Smooth muscle cell (in vitro differentiated cells): ENCODE results near the gene JARID2. TPM values are rescaled to one million over a fixed set of nuclear protein-coding genes. Genes with fewer than 3 reads are reported as not detected.

Experiments used
- DNase-seq: peaks from one replicate; lab custom pipeline; 2025; ENCODE audit not compliant: unreplicated experiment; lab: John Stamatoyannopoulos, UW
- H2AFZ ChIP-seq: fragments of 200-600 bp; sonication (generic); 2 replicates; pipeline ENCODE4 v1.6.0; 2016; ENCODE audit warnings: antibody characterized with exemption, low read depth, mild to moderate bottlenecking
- H3F3A ChIP-seq: fragments of 200-600 bp; sonication (generic); 2 replicates; pipeline ENCODE4 v1.6.0; 2017; ENCODE audit warnings: antibody characterized with exemption, low read depth
- H3K27ac ChIP-seq: fragments of 200-600 bp; sonication (generic); 2 replicates; pipeline ENCODE4 v1.5.1; 2016; ENCODE audit warnings: low read depth, mild to moderate bottlenecking
- H3K27me3 ChIP-seq: fragments of 200-600 bp; sonication (generic); 2 replicates; pipeline ENCODE4 v1.6.1; 2016; ENCODE audit warnings: low read depth, mild to moderate bottlenecking
- H3K36me3 ChIP-seq: fragments of 200-600 bp; sonication (generic); 2 replicates; pipeline ENCODE4 v1.5.1; 2016; ENCODE audit warnings: low read depth
- H3K4me1 ChIP-seq: fragments of 200-600 bp; sonication (generic); 2 replicates; pipeline ENCODE4 v1.5.1; 2016; ENCODE audit warnings: low read depth
- H3K4me2 ChIP-seq: fragments of 200-600 bp; sonication (generic); 2 replicates; pipeline ENCODE4 v1.6.0; 2016; ENCODE audit warnings: mild to moderate bottlenecking
- H3K4me3 ChIP-seq: fragments of 200-600 bp; sonication (generic); 2 replicates; pipeline ENCODE4 v1.5.1; 2016; ENCODE audit warnings: mild to moderate bottlenecking
- H3K79me2 ChIP-seq: fragments of 200-600 bp; sonication (generic); 2 replicates; pipeline ENCODE4 v1.6.0; 2016; ENCODE audit warnings: low read depth, mild to moderate bottlenecking
- H3K9ac ChIP-seq: fragments of 200-600 bp; sonication (generic); 2 replicates; pipeline ENCODE4 v1.6.0; 2016; ENCODE audit warnings: low read depth
- H3K9me3 ChIP-seq: fragments of 200-600 bp; sonication (generic); replicated peaks from 2 replicates; pipeline ENCODE4 v1.5.1; 2016; ENCODE audit warnings: low read depth
- H4K20me1 ChIP-seq: fragments of 200-600 bp; sonication (generic); 2 replicates; pipeline ENCODE4 v1.6.0; 2016; ENCODE audit warnings: low read depth
- CTCF ChIP-seq: fragments of 200-600 bp; sonication (generic); IDR thresholded peaks from 2 replicates; pipeline ENCODE4 v1.5.1; 2017; ENCODE audit warnings: borderline replicate concordance, mild to moderate bottlenecking, antibody characterized with exemption; ENCODE audit not compliant: insufficient read depth, poor library complexity, severe bottlenecking
- WGBS: methylation state at CpG from one replicate; pipeline ENCODE4 v1.1.7; 2016; ENCODE audit warnings: low lambda C conversion rate; 5-methylcytosine and 5-hydroxymethylcytosine counted together
- polyA plus RNA-seq: library from polyadenylated mRNA; unstranded; fragments of >200 nt; fragmentation: Nextera tagmentation; extraction: Ambion mirVana; gene quantifications from 2 replicates; pipeline ENCODE4 v1.2.1, GENCODE V29; 2016
- total RNA-seq: library from RNA; depleted of rRNA; stranded (reverse); fragments of >200 nt; gene quantifications from 2 replicates; pipeline ENCODE4 v1.2.3, GENCODE V29; 2014

JARID2 gene
- total and polyA plus RNA-seq, 2 experiments from 2014 or later: 5.2 to 10.2 TPM

DNA sequence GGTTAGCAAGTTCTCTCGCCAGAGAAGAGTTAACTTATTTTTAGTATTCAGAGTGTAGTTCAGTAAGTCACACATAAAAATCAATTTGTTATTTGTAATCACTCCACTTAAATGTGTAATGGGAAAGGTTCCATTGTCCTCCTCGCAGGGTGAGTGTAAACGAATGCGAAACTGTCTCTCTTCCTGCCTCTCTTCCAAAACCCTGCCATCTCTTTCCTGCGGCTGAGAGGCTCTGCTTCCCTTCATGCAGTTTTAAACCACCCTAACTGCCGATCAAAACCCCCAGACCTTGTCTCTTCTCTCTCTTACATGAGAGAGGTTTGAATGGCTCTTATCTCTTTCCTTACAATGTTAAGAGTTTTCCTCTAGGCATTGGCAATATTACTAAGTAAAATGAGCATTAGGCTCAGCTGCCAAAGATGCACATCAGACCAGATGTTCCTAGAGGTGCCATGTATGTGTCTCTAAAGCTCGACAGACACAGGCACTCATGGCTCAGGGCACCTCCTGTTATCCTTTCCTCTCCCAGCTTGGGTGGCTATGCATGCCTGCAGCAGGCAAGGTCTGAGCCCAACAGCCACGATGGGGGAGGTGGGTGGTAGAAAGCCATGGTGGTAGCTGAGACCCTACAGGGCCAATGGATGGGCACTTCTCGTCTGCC lies 91.2 kb downstream of the JARID2 start:
- Histone ChIP-seq H3K36me3 (no peaks in the 10 kb centered on the region), H3K9me3 (no peaks in the 10 kb centered on the region), H3K79me2 (peaks cover 78% of the 10 kb centered on the region), H3K27me3 (no peaks in the 10 kb centered on the region), H3K27ac (no peak overlapping the region), H4K20me1 (peaks cover 98% of the 10 kb centered on the region), H2AFZ (no peak overlapping the region), H3K4me1 (peaks cover 31% of the 10 kb centered on the region), H3F3A (no peaks in the 10 kb centered on the region), H3K9ac (no peak overlapping the region), H3K4me3 (no peak overlapping the region), H3K4me2 (no peak overlapping the region)
- TF ChIP-seq CTCF: no peak
- no peak for DNase-seq
- WGBS: 64% methylated on average over 9 of the region's 9 CpGs

- no peaks in the 10 kb centered on the region for H3K36me3 ChIP-seq
- H3K4me1 ChIP-seq: peaks cover 33% of the 10 kb centered on the region
- H3K27me3 ChIP-seq: no peaks in the 10 kb centered on the region
- H3F3A ChIP-seq: no peaks in the 10 kb centered on the region
- no peak for TF ChIP-seq CTCF
- H3K27ac ChIP-seq: no peak overlapping the region
- H3K79me2 ChIP-seq: peaks cover 78% of the 10 kb centered on the region
- DNase-seq: no peak
- H2AFZ ChIP-seq: no peak overlapping the region
- H4K20me1 ChIP-seq: peaks cover 98% of the 10 kb centered on the region
- WGBS: 66% methylated on average over 3 of the region's 3 CpGs
- no peak overlapping the region for H3K4me2 ChIP-seq
- no peak overlapping the region for H3K4me3 ChIP-seq
- H3K9me3 ChIP-seq: no peaks in the 10 kb centered on the region
- H3K9ac ChIP-seq: no peak overlapping the region
These were observed 91.7 kb downstream of the JARID2 start for GRCh38 chr6:15337582-15337981.

GRCh38 chr6:15338476-15338875 lies 92.6 kb downstream of the JARID2 start:
- no peak overlapping the region for H3K9ac ChIP-seq
- H3K4me1 ChIP-seq: peaks cover 33% of the 10 kb centered on the region
- peaks cover 99% of the 10 kb centered on the region for H4K20me1 ChIP-seq
- TF ChIP-seq CTCF: no peak
- WGBS: 100% methylated on average over 1 of the region's 1 CpG
- H3K27ac ChIP-seq: no peak overlapping the region
- H3F3A ChIP-seq: no peaks in the 10 kb centered on the region
- H3K9me3 ChIP-seq: no peaks in the 10 kb centered on the region
- no peaks in the 10 kb centered on the region for H3K36me3 ChIP-seq
- no peaks in the 10 kb centered on the region for H3K27me3 ChIP-seq
- no peak for DNase-seq
- no peak overlapping the region for H3K4me2 ChIP-seq
- peaks cover 78% of the 10 kb centered on the region for H3K79me2 ChIP-seq
- H2AFZ ChIP-seq: no peak overlapping the region
- no peak overlapping the region for H3K4me3 ChIP-seq

DNA sequence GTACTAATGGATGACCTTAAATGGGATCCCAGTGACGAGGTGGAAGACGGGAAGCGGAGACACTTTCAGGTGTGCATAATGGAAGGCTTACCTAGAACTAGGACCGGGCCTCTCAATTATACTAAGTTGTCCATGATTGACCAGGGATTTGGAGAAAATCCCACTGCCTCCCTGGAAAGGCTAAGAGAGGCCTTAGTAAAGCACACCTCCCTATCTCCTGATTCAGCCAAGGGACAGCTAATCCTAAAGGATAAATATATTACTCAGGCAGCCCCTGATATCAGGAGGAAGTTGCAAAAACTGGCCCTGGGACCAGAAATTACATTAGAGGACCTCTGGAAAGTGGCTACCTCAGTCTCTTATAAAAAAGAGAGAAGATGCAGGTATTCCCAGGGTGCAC lies 93.2 kb downstream of the JARID2 start:
- no peaks in the 10 kb centered on the region for H3K36me3 ChIP-seq
- H3K79me2 ChIP-seq: peaks cover 78% of the 10 kb centered on the region
- TF ChIP-seq CTCF: no peak
- H3K4me2 ChIP-seq: no peak overlapping the region
- H3F3A ChIP-seq: no peaks in the 10 kb centered on the region
- peaks cover 99% of the 10 kb centered on the region for H4K20me1 ChIP-seq
- H3K4me1 ChIP-seq: peaks cover 33% of the 10 kb centered on the region
- no peak overlapping the region for H3K9ac ChIP-seq
- H2AFZ ChIP-seq: no peak overlapping the region
- no peak for DNase-seq
- H3K27me3 ChIP-seq: no peaks in the 10 kb centered on the region
- 88% methylated on average over 4 of the region's 4 CpGs for WGBS
- H3K27ac ChIP-seq: no peak overlapping the region
- H3K9me3 ChIP-seq: no peaks in the 10 kb centered on the region
- H3K4me3 ChIP-seq: no peak overlapping the region
